Effector memory CD4-positive, alpha-beta T cell (primary cell): ENCODE measurements around the gene NSMF.
"Not testable (repeated sequence)": the region's sequence is repeated elsewhere in the genome, so short reads cannot be mapped to it uniquely, and the experiment has no call there.

ENCODE experiments used
- DNase-seq, 3 donors: peaks; one replicate each; pipeline ENCODE4 v3.0.0-alpha.2; 2020
- H3K27ac ChIP-seq: 2 replicates; pipeline ENCODE4 v1.7.0; 2013; ENCODE audit warnings: mild to moderate bottlenecking, low read length, moderate library complexity; ENCODE audit not compliant: insufficient read depth, poor library complexity, severe bottlenecking
- H3K27me3 ChIP-seq: replicated peaks from 2 replicates; pipeline ENCODE4 v1.7.0; 2013; ENCODE audit warnings: mild to moderate bottlenecking, low read length; ENCODE audit not compliant: insufficient read depth, control insufficient read depth, poor library complexity, severe bottlenecking
- H3K36me3 ChIP-seq: 2 replicates; pipeline ENCODE4 v1.7.0; 2013; ENCODE audit warnings: mild to moderate bottlenecking, low read length, moderate library complexity; ENCODE audit not compliant: control insufficient read depth, insufficient read depth
- H3K4me1 ChIP-seq: 2 replicates; pipeline ENCODE4 v1.7.0; 2013; ENCODE audit warnings: low read length, mild to moderate bottlenecking; ENCODE audit not compliant: control insufficient read depth, insufficient read depth, poor library complexity, severe bottlenecking
- H3K4me3 ChIP-seq: 2 replicates; pipeline ENCODE4 v1.7.0; 2013; ENCODE audit warnings: low read length, low read depth, mild to moderate bottlenecking; ENCODE audit not compliant: insufficient read depth, poor library complexity, severe bottlenecking
- H3K9me3 ChIP-seq: 2 replicates; pipeline ENCODE4 v1.7.0; 2013; ENCODE audit warnings: mild to moderate bottlenecking, low read length, moderate library complexity; ENCODE audit not compliant: control insufficient read depth

Gene NSMF

GRCh38 chr9:137475666-137476065 is 16.5 kb upstream of the NSMF start:
- Histone ChIP-seq H3K27ac (no peak overlapping the region), H3K36me3 (no peaks in the 10 kb centered on the region), H3K27me3 (no peaks in the 10 kb centered on the region), H3K9me3 (peaks cover 4% of the 10 kb centered on the region), H3K4me3 (no peak overlapping the region), H3K4me1 (no peaks in the 10 kb centered on the region)
- DNase-seq, result no peak

GRCh38 chr9:137474271-137474670 is 15.1 kb upstream of the NSMF start:
- Histone ChIP-seq H3K4me3 (no peak overlapping the region), H3K27ac (no peak overlapping the region), H3K9me3 (peaks cover 4% of the 10 kb centered on the region), H3K27me3 (no peaks in the 10 kb centered on the region), H3K4me1 (no peaks in the 10 kb centered on the region), H3K36me3 (no peaks in the 10 kb centered on the region)
- DNase-seq, result no peak

DNA sequence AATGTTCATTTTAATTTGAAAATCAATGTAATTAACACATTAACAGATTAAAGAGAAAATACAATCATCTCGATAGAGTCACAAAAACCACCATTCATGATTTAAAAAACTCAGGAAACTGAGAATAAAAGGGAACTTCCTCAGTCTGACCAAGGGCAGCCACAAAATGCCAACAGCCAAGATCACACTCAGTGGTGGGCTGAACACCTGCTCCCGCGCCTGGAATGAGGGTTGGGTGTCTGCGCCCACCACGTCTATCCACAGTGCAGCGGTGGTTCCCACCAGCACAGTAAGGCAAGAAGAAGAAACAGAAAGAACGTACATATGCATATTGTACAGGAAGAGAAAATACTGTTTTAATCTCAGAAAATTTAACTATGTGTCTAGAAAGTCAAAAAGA is 11.7 kb upstream of the NSMF start:
- no peaks in the 10 kb centered on the region for H3K4me1 ChIP-seq
- no peak for DNase-seq
- H3K4me3 ChIP-seq, result no peak overlapping the region
- H3K9me3 ChIP-seq, result peaks cover under 1% of the 10 kb centered on the region
- no peak overlapping the region for H3K27ac ChIP-seq
- H3K36me3 ChIP-seq, result no peaks in the 10 kb centered on the region
- H3K27me3 ChIP-seq, result no peaks in the 10 kb centered on the region

- H3K4me3 ChIP-seq, result no peak overlapping the region
- H3K36me3 ChIP-seq, result no peaks in the 10 kb centered on the region
- peaks cover 3% of the 10 kb centered on the region for H3K4me1 ChIP-seq
- no peak for DNase-seq
- no peaks in the 10 kb centered on the region for H3K27me3 ChIP-seq
- no peaks in the 10 kb centered on the region for H3K9me3 ChIP-seq
- no peak overlapping the region for H3K27ac ChIP-seq
These were observed 8.8 kb upstream of the NSMF start for GRCh38 chr9:137467896-137468295.

GRCh38 chr9:137467161-137467581 is 8.0 kb upstream of the NSMF start:
- H3K27ac ChIP-seq, result no peak overlapping the region
- peaks cover 9% of the 10 kb centered on the region for H3K4me1 ChIP-seq
- H3K27me3 ChIP-seq, result no peaks in the 10 kb centered on the region
- no peak for DNase-seq
- H3K9me3 ChIP-seq, result no peaks in the 10 kb centered on the region
- no peaks in the 10 kb centered on the region for H3K36me3 ChIP-seq
- H3K4me3 ChIP-seq, result no peak overlapping the region

- DNase-seq, H3K4me3 ChIP-seq, H3K27ac ChIP-seq, H3K27me3 ChIP-seq, H3K9me3 ChIP-seq, H3K36me3 ChIP-seq: not testable (repeated sequence)
- H3K4me1 ChIP-seq, result peaks cover 14% of the 10 kb centered on the region
These were observed 7.4 kb upstream of the NSMF start for GRCh38 chr9:137466389-137467085.

- no peaks in the 10 kb centered on the region for H3K27me3 ChIP-seq
These were observed 6.7 kb upstream of the NSMF start for GRCh38 chr9:137465720-137466388.

DNA sequence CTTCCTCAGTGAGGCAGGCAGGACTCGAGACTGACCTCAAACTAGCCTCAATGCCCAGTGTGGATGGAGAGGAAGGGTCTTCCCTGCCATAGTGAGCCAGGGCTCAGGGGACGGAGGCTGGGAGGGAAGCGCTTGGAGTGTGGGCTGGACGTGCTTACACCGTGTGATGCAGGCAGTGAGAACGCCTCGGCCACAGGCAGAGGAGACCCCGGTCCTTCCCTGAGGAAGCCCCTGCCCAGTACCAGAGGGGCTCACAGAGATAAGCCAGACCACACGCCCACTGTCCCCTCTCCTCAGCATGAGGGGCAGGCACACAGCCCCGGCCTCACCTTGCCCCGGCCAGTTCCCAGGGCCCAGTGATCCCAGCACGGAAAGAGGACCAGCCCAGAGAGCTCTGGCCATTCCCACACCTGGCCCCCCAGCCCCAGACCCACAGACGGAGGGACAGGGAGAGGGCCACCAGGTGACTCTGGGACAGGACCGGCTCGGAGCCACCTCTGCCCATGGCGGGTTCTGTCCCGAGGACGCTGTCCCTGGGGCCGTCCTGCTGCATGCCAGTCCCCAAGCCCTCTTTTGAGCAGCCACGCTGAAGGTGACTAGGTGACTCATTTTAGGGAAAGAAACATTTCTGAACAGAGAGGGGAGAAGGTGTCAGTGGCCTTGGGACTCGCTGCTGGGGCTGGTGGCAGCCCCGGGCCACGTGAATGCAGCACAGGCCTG is 6.0 kb upstream of the NSMF start:
- Histone ChIP-seq H3K9me3 (no peaks in the 10 kb centered on the region), H3K4me1 (peaks cover 26% of the 10 kb centered on the region), H3K36me3 (no peaks in the 10 kb centered on the region), H3K27ac (no peak overlapping the region), H3K4me3 (no peak overlapping the region), H3K27me3 (no peaks in the 10 kb centered on the region)
- DNase-seq, result no peak

More at GRCh38 chr9:137465720-137466388, 6.7 kb upstream of the NSMF start:
- Histone ChIP-seq H3K9me3 (no peaks in the 10 kb centered on the region), H3K27ac (no peak overlapping the region), H3K4me1 (peaks cover 21% of the 10 kb centered on the region), H3K36me3 (no peaks in the 10 kb centered on the region), H3K4me3 (no peak overlapping the region)
- DNase-seq, result no peak

- Histone ChIP-seq H3K4me1 (peaks cover 33% of the 10 kb centered on the region), H3K27me3 (no peaks in the 10 kb centered on the region), H3K27ac (no peak overlapping the region), H3K9me3 (no peaks in the 10 kb centered on the region), H3K36me3 (no peaks in the 10 kb centered on the region), H3K4me3 (no peak overlapping the region)
- DNase-seq, result no peak
These were observed 5.3 kb upstream of the NSMF start for GRCh38 chr9:137464291-137464999.
